HEK293 (cell line): ENCODE data around the gene SIM2.

Experiments used
- CTCF ChIA-PET: fragments of 350-600 bp; formaldehyde crosslinking; extraction: SDS; loops from one replicate; lab custom pipeline; 2021; ENCODE audit warnings: antibody characterized with exemption; lab: Yijun Ruan, JAX
- POLR2A ChIA-PET: fragments of 300-600 bp; formaldehyde crosslinking; extraction: SDS; loops from one replicate; lab custom pipeline; 2020; ENCODE audit warnings: antibody characterized with exemption, inconsistent platforms; lab: Yijun Ruan, JAX
- H3K27ac ChIP-seq: fragments of 200-500 bp; sonication (Bioruptor generic); 2 replicates; pipeline ENCODE4 v1.5.1; 2014; ENCODE audit warnings: low read depth, low read length, control low read depth, inconsistent platforms; ENCODE audit errors: extremely low read depth
- H3K36me3 ChIP-seq, 2 experiments: fragments of 200-500 bp in 1 of 2; sonication (Bioruptor generic) in 1 of 2; 1 replicate in 1 of 2; 2 replicates in 1 of 2; pipeline ENCODE4 v1.5.1; 2014 to 2017; ENCODE audit warnings: inconsistent platforms in 2 of 2, low read length in 2 of 2; ENCODE audit not compliant: control insufficient read depth in 2 of 2, insufficient read depth in 1 of 2
- H3K4me1 ChIP-seq: fragments of 200-500 bp; sonication (Bioruptor generic); 2 replicates; pipeline ENCODE4 v1.5.1; 2014; ENCODE audit warnings: mild to moderate bottlenecking, low read length, inconsistent platforms; ENCODE audit not compliant: control insufficient read depth, insufficient read depth
- H3K4me3 ChIP-seq: 2 replicates; pipeline ENCODE4 v1.5.1; 2011; ENCODE audit warnings: low read depth, mild to moderate bottlenecking, control low read depth, low read length, moderate library complexity
- H3K9me3 ChIP-seq: fragments of 200-500 bp; sonication (Bioruptor generic); 2 replicates; pipeline ENCODE4 v1.5.1; 2014; ENCODE audit warnings: low read depth, low read length, inconsistent platforms; ENCODE audit not compliant: control insufficient read depth, insufficient read depth
- BCL6B ChIP-seq: fragments of 450-650 bp; formaldehyde crosslinking; IDR thresholded peaks from 2 replicates; pipeline ENCODE4 v1.5.1; 2017; ENCODE audit warnings: missing biosample characterization, missing genetic modification characterization
- HOXC10 ChIP-seq: sonication (generic); formaldehyde crosslinking; IDR thresholded peaks from 2 replicates; pipeline ENCODE4 v1.8.1; 2023; ENCODE audit warnings: mild to moderate bottlenecking, missing genetic modification reagents
- INSM2 ChIP-seq: fragments of 450-650 bp; formaldehyde crosslinking; IDR thresholded peaks from 2 replicates; pipeline ENCODE4 v1.5.1; 2016; ENCODE audit warnings: missing biosample characterization, missing genetic modification characterization
- KLF17 ChIP-seq: fragments of 450-650 bp; formaldehyde crosslinking; IDR thresholded peaks from 2 replicates; pipeline ENCODE4 v1.5.1; 2016; ENCODE audit warnings: missing biosample characterization, missing genetic modification characterization
- SP2 ChIP-seq: fragments of 450-650 bp; formaldehyde crosslinking; IDR thresholded peaks from 2 replicates; pipeline ENCODE4 v1.5.1; 2016; ENCODE audit warnings: missing biosample characterization, missing genetic modification characterization
- TRIM28 ChIP-seq: IDR thresholded peaks from 2 replicates; pipeline ENCODE4 v1.6.1; 2011; ENCODE audit warnings: low read length, control low read depth, borderline replicate concordance
- ZBTB48 ChIP-seq: fragments of 450-650 bp; formaldehyde crosslinking; IDR thresholded peaks from 2 replicates; pipeline ENCODE4 v1.5.1; 2016; ENCODE audit warnings: missing biosample characterization, missing genetic modification characterization
- ZBTB8A ChIP-seq: fragments of 450-650 bp; formaldehyde crosslinking; IDR thresholded peaks from 2 replicates; pipeline ENCODE4 v1.5.1; 2016; ENCODE audit warnings: missing biosample characterization, missing genetic modification characterization
- ZFP37 ChIP-seq: fragments of 450-650 bp; formaldehyde crosslinking; IDR thresholded peaks from 2 replicates; pipeline ENCODE4 v1.5.1; 2016; ENCODE audit warnings: missing biosample characterization, missing genetic modification characterization
- ZFP41 ChIP-seq: fragments of 450-650 bp; formaldehyde crosslinking; IDR thresholded peaks from 2 replicates; pipeline ENCODE4 v1.5.1; 2016; ENCODE audit warnings: missing biosample characterization, missing genetic modification characterization, borderline replicate concordance
- ZNF114 ChIP-seq: fragments of 450-650 bp; formaldehyde crosslinking; IDR thresholded peaks from 2 replicates; pipeline ENCODE4 v1.5.0; 2017; ENCODE audit warnings: missing biosample characterization, missing genetic modification characterization
- ZNF138 ChIP-seq: fragments of 450-650 bp; formaldehyde crosslinking; IDR thresholded peaks from 2 replicates; pipeline ENCODE4 v1.5.1; 2016; ENCODE audit warnings: missing biosample characterization, missing genetic modification characterization, borderline replicate concordance
- ZNF140 ChIP-seq: fragments of 450-650 bp; formaldehyde crosslinking; IDR thresholded peaks from 2 replicates; pipeline ENCODE4 v1.5.1; 2016; ENCODE audit warnings: missing biosample characterization, missing genetic modification characterization
- ZNF155 ChIP-seq: fragments of 450-650 bp; formaldehyde crosslinking; IDR thresholded peaks from 2 replicates; pipeline ENCODE4 v1.5.1; 2016; ENCODE audit warnings: missing biosample characterization, missing genetic modification characterization
- ZNF280C ChIP-seq: fragments of 450-650 bp; formaldehyde crosslinking; IDR thresholded peaks from 2 replicates; pipeline ENCODE4 v1.5.1; 2016; ENCODE audit warnings: missing biosample characterization, missing genetic modification characterization
- ZNF302 ChIP-seq: fragments of 450-650 bp; formaldehyde crosslinking; IDR thresholded peaks from 2 replicates; pipeline ENCODE4 v1.5.1; 2016; ENCODE audit warnings: missing biosample characterization, missing genetic modification characterization, low read depth
- ZNF324 ChIP-seq: fragments of 450-650 bp; formaldehyde crosslinking; IDR thresholded peaks from 2 replicates; pipeline ENCODE4 v1.5.1; 2016; ENCODE audit warnings: missing biosample characterization, missing genetic modification characterization
- ZNF37A ChIP-seq: fragments of 450-650 bp; IDR thresholded peaks from 2 replicates; pipeline ENCODE4 v1.5.1; 2018; ENCODE audit warnings: missing biosample characterization, missing genetic modification characterization
- ZNF433 ChIP-seq: fragments of 450-650 bp; formaldehyde crosslinking; IDR thresholded peaks from 2 replicates; pipeline ENCODE4 v1.5.1; 2016; ENCODE audit warnings: missing biosample characterization, missing genetic modification characterization, low read depth
- ZNF530 ChIP-seq: fragments of 450-650 bp; formaldehyde crosslinking; IDR thresholded peaks from 2 replicates; pipeline ENCODE4 v1.5.1; 2016; ENCODE audit warnings: low read depth, missing biosample characterization, missing genetic modification characterization
- ZNF571 ChIP-seq: fragments of 450-650 bp; formaldehyde crosslinking; IDR thresholded peaks from 2 replicates; pipeline ENCODE4 v1.5.0; 2017; ENCODE audit warnings: missing biosample characterization, missing genetic modification characterization
- ZNF624 ChIP-seq: fragments of 450-650 bp; formaldehyde crosslinking; IDR thresholded peaks from 2 replicates; pipeline ENCODE4 v1.5.1; 2017; ENCODE audit warnings: missing biosample characterization, missing genetic modification characterization
- ZNF670 ChIP-seq: fragments of 450-650 bp; formaldehyde crosslinking; IDR thresholded peaks from 2 replicates; pipeline ENCODE4 v1.5.1; 2016; ENCODE audit warnings: missing biosample characterization, missing genetic modification characterization, low read depth
- ZNF692 ChIP-seq: fragments of 450-650 bp; formaldehyde crosslinking; IDR thresholded peaks from 2 replicates; pipeline ENCODE4 v1.5.1; 2016; ENCODE audit warnings: missing biosample characterization, missing genetic modification characterization
- ZNF76 ChIP-seq: fragments of 450-650 bp; formaldehyde crosslinking; IDR thresholded peaks from 2 replicates; pipeline ENCODE4; 2016; ENCODE audit warnings: low read depth, missing biosample characterization, missing genetic modification characterization, borderline replicate concordance
- ZNF785 ChIP-seq: fragments of 450-650 bp; formaldehyde crosslinking; IDR thresholded peaks from 2 replicates; pipeline ENCODE4 v1.5.1; 2016; ENCODE audit warnings: missing biosample characterization, missing genetic modification characterization
- ZXDB ChIP-seq: fragments of 450-650 bp; formaldehyde crosslinking; IDR thresholded peaks from 2 replicates; pipeline ENCODE4 v1.5.1; 2016; ENCODE audit warnings: missing biosample characterization, missing genetic modification characterization

Gene SIM2

GRCh38 chr21:36791180-36791579, 92.3 kb downstream of the SIM2 start:
- ChIA-PET POLR2A (no interaction called here), CTCF (no interaction called here)

GRCh38 chr21:36791695-36792470, 93.0 kb downstream of the SIM2 start:
- Histone ChIP-seq H3K4me3 (no peak overlapping the region), H3K36me3 (no peaks in the 10 kb centered on the region), H3K4me1 (peaks cover 4% of the 10 kb centered on the region; the same call in 1 of the 2 replicates)
- TF ChIP-seq ZNF670 (tag by site-specific recombination) = no peak
- TF ChIP-seq ZNF140 = no peak
- no peak for TF ChIP-seq SP2 (tag by site-specific recombination)
- no peak for TF ChIP-seq ZBTB8A (tag by site-specific recombination)
- no peak for TF ChIP-seq ZNF530 (tag by site-specific recombination)
- no peak for TF ChIP-seq ZBTB48 (tag by site-specific recombination)
- no peak for TF ChIP-seq ZNF155
- no peak for TF ChIP-seq ZNF624
- TF ChIP-seq ZNF302 (tag by site-specific recombination) = no peak
- no peak for TF ChIP-seq ZNF114 (tag by site-specific recombination)
- TF ChIP-seq INSM2 = no peak
- TF ChIP-seq ZNF692 (tag by site-specific recombination) = no peak
- no peak for TF ChIP-seq ZFP37 (tag by site-specific recombination)
- no peak for TF ChIP-seq TRIM28
- TF ChIP-seq ZNF324 (tag by site-specific recombination) = no peak
- TF ChIP-seq ZNF785 (tag by site-specific recombination) = no peak
- TF ChIP-seq KLF17 (tag by site-specific recombination) = no peak
- no peak for TF ChIP-seq ZXDB (tag by site-specific recombination)
- TF ChIP-seq BCL6B = no peak
- TF ChIP-seq, all 188 proteins: peak for 0
- ChIA-PET POLR2A (interaction anchor here (0.8 kb wide), 1 partner anchor 1902 kb away, joined by 6 read pairs; no protein-coding TSS in a partner anchor), CTCF (no interaction called here)
- no peak overlapping the region for H3K27ac ChIP-seq
- no peaks in the 10 kb centered on the region for H3K9me3 ChIP-seq

More at GRCh38 chr21:36791180-36791579, 92.3 kb downstream of the SIM2 start:
- TF ChIP-seq ZNF571 (tag by site-specific recombination) = no peak
- no peak for TF ChIP-seq ZNF280C (tag by site-specific recombination)
- TF ChIP-seq ZNF433 (tag by site-specific recombination) = no peak
- TF ChIP-seq HOXC10 = no peak
- TF ChIP-seq ZFP41 (tag by site-specific recombination) = no peak
- TF ChIP-seq ZNF37A (tag by site-specific recombination) = no peak
- TF ChIP-seq ZNF138 = no peak
- TF ChIP-seq ZBTB48 (tag by site-specific recombination) = no peak
- no peak for TF ChIP-seq ZNF76 (tag by site-specific recombination)
- Histone ChIP-seq H3K4me3 (no peak overlapping the region), H3K27ac (no peak overlapping the region), H3K36me3 (no peaks in the 10 kb centered on the region), H3K9me3 (no peaks in the 10 kb centered on the region), H3K4me1 (peaks cover 4% of the 10 kb centered on the region; the same call in 1 of the 2 replicates)
